Daoy (cell line): ENCODE measurements around the gene TBCA. TPM values are rescaled to one million over a fixed set of nuclear protein-coding genes. Genes with fewer than 3 reads are reported as not detected.

Experiments
- DNase-seq: peaks from one replicate; pipeline ENCODE4 v3.0.0-alpha.2; 2015; ENCODE audit warnings: low read depth
- total RNA-seq: library from RNA; depleted of rRNA; stranded (reverse); fragments of >200 nt; shearing (Covaris generic); gene quantifications from 2 replicates; pipeline ENCODE4 v1.2.3, GENCODE V29; 2014; rRNA removed

Gene TBCA, protein sequence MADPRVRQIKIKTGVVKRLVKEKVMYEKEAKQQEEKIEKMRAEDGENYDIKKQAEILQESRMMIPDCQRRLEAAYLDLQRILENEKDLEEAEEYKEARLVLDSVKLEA
- total RNA-seq = 157 and 261 TPM in 2 replicates

- peak; percentile 95 for DNase-seq
These were observed at the start of gene TBCA for GRCh38 chr5:77775790-77776553. Gene TBCA (minus strand): TSS chr5:77776339. CDS start chr5:77776257, 82 bp downstream.

- DNase-seq = no peak
These were observed 48.8 kb upstream of the TBCA start for GRCh38 chr5:77824981-77825380.

GRCh38 chr5:77816686-77817085 is 40.5 kb upstream of the TBCA start:
- DNase-seq = no peak

GRCh38 chr5:77812926-77813589 is 36.9 kb upstream of the TBCA start:
- no peak for DNase-seq

- DNase-seq = no peak
These were observed 30.2 kb upstream of the TBCA start for GRCh38 chr5:77806213-77806843.

DNA sequence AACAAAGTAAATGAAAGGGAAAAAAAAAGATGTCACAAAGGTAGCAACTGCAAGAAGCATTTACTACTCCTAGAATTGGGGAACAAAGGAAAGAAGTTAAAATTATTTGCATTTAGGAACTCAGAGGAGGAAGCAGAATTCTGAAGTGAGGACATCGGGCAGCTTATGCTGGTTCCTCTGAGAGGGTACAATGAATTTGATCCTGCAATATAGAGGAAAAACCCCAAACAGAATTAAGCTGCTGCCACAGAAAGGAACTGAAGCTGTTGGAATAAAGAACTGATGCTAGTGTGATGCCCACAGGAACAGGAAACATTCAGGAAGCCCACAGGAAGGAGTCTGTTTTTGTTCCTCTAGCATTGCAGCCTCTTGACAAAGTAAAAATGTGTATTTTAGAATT is 22.3 kb upstream of the TBCA start:
- no peak for DNase-seq

DNA sequence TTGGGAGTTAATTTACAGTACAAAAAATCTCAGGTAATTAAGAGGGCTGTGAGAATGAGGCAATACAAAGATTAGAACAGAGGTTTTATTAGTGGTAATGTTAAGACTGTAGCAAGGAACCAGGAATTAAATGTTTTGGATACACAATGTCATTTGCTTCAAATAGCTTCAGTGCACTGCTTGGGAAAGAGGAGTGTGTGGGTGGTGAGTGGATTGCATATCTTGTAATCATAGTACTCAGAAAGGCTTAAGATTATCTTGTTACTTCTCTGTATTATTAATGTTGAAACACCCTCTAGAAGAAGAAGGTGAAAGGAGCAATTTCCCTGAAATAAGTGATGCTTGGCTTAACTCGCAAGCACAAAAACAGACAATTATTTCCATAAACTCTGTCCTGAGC is 21.0 kb upstream of the TBCA start:
- no peak for DNase-seq

GRCh38 chr5:77795846-77796245 is 19.7 kb upstream of the TBCA start:
- DNase-seq = no peak

DNA sequence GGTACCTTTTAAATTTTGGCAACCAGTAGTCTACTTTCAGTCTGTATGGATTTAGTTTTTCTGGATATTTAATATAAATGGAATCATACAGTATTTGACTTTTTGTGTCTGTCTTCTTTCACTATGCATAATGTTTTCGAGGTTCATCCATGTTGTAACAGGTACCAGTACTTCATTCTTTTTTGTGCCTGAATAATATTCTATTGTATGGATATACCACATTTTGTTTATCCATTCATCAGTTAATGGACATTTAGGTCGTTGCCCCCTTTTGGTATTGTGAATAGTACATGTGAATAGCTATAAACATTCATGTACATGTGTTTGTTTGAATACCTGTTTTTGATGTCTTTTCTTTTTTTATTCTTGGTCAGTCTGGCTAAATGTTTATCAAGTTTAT is 19.1 kb upstream of the TBCA start:
- no peak for DNase-seq

- no peak for DNase-seq
These were observed 15.8 kb upstream of the TBCA start for GRCh38 chr5:77791926-77792325.

- DNase-seq = no peak
These were observed 15.2 kb upstream of the TBCA start for GRCh38 chr5:77791356-77791755.

GRCh38 chr5:77785229-77785628 is 9.1 kb upstream of the TBCA start:
- DNase-seq = no peak

- no peak for DNase-seq
These were observed 8.6 kb upstream of the TBCA start for GRCh38 chr5:77784735-77785134.

GRCh38 chr5:77781076-77781475 is 4.9 kb upstream of the TBCA start:
- no peak for DNase-seq

DNA sequence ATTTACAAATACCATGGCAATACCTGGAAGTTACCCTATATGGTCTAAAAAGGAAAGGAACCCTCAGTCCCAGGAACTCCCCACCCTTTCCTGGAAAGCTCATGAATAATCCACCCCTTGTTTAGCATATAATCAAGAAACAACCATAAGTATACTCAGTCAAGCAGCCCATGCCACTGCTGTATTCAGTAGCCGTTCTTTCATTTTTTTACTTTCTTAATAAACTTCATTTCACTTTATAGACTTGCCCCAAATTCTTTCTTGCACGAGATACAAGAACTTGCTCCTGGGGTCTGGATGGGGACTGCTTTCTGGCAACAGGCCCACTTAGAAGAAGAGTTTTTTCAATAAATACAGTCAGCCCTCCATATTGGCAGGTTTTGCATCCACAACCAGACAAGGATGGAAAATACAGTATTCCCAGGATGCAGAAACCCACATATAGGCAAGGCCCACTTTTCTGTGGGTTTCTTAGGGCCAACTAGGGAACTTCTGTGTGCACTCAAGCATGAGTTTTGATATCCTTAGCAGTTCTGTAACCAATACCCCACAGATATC is 2.8 kb upstream of the TBCA start:
- DNase-seq = peak; percentile 9

DNA sequence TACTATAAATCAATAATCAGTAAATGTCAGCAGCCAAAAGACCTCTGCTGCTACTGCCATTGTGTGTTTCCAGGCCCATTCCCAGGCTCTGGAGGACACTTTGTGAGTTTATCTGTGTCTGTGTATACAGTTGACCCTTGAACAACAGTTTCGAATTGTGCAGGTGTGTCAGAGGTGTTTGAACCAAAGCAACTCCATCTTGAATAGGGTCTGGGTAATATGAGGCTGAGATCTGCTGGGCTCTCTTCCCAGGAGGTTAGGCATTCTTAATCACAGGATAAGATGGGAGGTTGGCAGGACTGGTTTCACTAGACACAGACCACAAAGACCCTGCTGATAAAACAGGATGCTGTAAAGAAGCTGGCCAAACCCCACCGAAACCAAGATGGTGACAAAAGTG is 2.3 kb upstream of the TBCA start:
- DNase-seq = no peak

GRCh38 chr5:77777911-77778310 is 1.8 kb upstream of the TBCA start:
- DNase-seq = no peak

DNA sequence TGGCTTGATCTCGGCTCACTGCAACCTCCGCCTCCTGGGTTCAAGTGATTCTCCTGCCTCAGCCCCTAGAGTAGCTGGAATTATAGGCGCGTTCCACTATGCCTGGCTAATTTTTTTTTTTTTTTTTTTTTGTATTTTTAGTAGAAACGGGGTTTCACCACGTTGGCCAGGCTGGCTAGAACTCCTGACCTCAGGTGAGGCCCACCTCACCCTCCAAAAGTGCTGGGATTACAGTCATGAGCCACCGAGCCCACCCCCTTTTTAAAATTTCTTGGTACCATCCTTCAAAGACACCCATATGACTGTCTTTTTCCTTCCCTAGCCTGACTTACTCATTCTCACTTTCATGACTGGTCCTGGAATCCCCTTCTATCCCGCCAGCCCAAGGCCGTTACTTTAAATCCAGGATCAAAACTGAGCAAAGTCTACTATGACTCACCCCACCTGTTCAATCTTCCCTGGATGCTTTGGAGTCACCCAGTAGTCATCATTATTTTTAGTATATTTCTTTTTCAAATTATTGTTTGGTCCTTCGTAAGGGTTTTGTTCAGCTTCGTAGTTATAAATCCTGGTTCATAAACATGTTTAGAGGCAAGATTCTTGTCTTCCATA is 1.2 kb upstream of the TBCA start:
- DNase-seq = peak; percentile 34

DNA sequence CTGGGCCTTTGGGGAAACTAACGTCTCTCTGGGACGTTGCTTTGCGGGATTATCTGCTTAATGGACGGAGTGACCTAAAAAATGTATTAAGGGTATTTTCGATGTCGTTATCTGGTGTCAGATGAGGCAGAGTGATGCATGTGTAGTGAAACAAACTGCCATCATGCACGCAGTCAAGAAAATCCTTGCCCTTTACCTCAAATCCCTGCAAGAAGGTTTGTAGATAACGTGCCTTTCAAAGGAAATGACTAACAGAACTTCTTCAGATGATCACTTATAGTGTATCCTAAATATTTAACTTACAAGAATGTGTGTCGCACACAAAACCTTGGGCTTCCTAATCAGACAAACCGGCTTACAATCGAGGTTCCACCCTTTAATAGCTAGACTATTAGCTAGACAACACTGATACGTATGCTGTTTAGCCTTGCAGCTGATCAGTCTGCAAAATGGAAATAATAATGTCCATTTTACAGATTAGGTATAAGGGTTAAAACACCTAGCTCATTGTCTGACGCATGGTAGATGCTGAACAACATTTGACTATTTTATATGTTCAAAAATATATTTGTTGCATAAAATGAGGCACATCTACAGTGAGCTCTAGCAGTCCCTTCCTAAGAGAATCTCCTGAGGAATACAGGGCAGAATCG is 541 bp upstream of the TBCA start:
- no peak for DNase-seq

GRCh38 chr5:77774981-77775789 is 954 bp downstream of the TBCA start:
- DNase-seq = no peak
